ENCODE data around the gene AGBL3. TPM values are rescaled to one million over a fixed set of nuclear protein-coding genes. Genes with fewer than 3 reads are reported as not detected.

AGBL3 gene
- total and polyA plus RNA-seq, 9 of the 15 experiments (the other 6 are each of a cell fraction or from before 2014, with no cell fraction given) = 0.54 to 2.9 (median 1.7) TPM

DNA sequence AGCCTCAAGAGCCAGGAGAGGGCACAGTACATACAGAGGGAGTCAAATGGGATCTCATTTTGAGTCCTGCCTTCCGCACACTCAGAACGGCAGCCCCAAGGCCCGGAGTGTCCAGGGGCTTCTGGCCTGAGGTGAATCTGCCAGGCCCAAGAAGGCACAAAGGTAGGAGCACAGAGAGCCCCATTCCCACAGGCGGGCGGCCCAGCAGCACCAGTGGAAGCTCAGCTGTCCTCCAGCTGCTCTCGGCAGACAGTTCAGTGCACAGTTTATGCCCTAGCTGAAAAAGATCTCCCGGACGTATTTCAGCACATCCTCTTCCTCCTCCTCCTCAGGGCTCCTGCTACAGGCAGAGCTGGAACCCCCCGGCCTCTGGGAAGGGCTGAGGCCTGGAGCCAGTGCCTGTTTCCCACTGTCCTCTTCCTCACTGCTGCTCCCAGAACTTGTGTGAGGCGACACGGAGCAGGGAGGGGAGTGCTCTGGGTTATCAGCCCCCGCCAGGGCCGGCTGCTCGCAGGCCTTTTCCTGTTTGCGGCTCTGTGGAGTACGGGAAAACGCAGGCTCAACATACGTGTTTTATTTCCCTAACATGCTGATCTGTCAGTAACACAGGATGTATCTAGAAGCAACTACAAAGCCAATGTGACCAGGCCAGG, 180.2 kb downstream of the AGBL3 start:
- CTCF ChIA-PET (ENCODE audit: low intra/inter-chr PET ratio) = no interaction called here
- Histone ChIP-seq H3K27ac (ENCODE audit: extremely low read depth, low read depth, low read length) (no peak overlapping the region), H3K36me3 (ENCODE audit: control insufficient read depth, insufficient read depth, low read length) (peaks cover 53% of the 10 kb centered on the region), H3K27me3 (ENCODE audit: control insufficient read depth in 2 of 2, insufficient read depth in 2 of 2, low read length in 2 of 2) (no peaks in the 10 kb centered on the region), H3K79me2 (ENCODE audit: control insufficient read depth, insufficient read depth, low read length) (peaks cover 33% of the 10 kb centered on the region), H3K4me1 (replicated peaks in 1 of 2; ENCODE audit: control insufficient read depth in 2 of 2, insufficient read depth in 2 of 2, low read length in 2 of 2) (peaks cover 19 to 34% of the 10 kb centered on the region in 2 experiments), H3K4me2 (ENCODE audit: insufficient read depth, low read length) (no peak overlapping the region), H3K9ac (ENCODE audit: insufficient read depth in 1 of 2, low read depth in 2 of 2, low read length in 2 of 2) (no peak overlapping the region), H3K4me3 (no peak overlapping the region), H4K20me1 (replicated peaks; ENCODE audit: control insufficient read depth, insufficient read depth, low read length) (0 out of 2 replicates have a peak, but pooled peaks cover 5% of the 10 kb centered on the region), H2AFZ (ENCODE audit: low read depth, low read length) (no peak overlapping the region), H3K9me1 (ENCODE audit: control insufficient read depth, insufficient read depth, low read length) (no peaks in the 10 kb centered on the region), H3K9me3 (replicated peaks; ENCODE audit: control insufficient read depth, insufficient read depth, low read depth, low read length) (peaks cover 17% of the 10 kb centered on the region)
- FAIRE-seq (no peak), DNase-seq (ENCODE audit: extremely low read depth in 1 of 4, low spot score in 3 of 4) (no peak), ATAC-seq (no peak)
- WGBS (ENCODE audit: insufficient coverage, low coverage, missing lambda C conversion rate) = 92% methylated on average over 18 of the region's 18 CpGs
- in situ Hi-C loops (cut with MboI) (no loop called here), intact Hi-C loops (cut with micrococcal nuclease) (no loop called here)
- no TSS peak for BruUV-seq (replicated peaks)
- no peak for TF ChIP-seq HNRNPH1 (optimal IDR thresholded peaks at IDR 0.05; ENCODE audit: low read depth, low read length)
- TF ChIP-seq POLR2G (IDR thresholded peaks at IDR 0.05; ENCODE audit: low read depth, low read length) = peak; percentile 56
- TF ChIP-seq RBFOX2 (IDR thresholded peaks at IDR 0.05; ENCODE audit: low read depth, low read length) = peak; percentile 57
- POLR2A ChIA-PET = interaction anchor here (1.2 kb wide), 1 partner anchor 24 kb away, joined by 3 read pairs; no protein-coding TSS in a partner anchor

DNA sequence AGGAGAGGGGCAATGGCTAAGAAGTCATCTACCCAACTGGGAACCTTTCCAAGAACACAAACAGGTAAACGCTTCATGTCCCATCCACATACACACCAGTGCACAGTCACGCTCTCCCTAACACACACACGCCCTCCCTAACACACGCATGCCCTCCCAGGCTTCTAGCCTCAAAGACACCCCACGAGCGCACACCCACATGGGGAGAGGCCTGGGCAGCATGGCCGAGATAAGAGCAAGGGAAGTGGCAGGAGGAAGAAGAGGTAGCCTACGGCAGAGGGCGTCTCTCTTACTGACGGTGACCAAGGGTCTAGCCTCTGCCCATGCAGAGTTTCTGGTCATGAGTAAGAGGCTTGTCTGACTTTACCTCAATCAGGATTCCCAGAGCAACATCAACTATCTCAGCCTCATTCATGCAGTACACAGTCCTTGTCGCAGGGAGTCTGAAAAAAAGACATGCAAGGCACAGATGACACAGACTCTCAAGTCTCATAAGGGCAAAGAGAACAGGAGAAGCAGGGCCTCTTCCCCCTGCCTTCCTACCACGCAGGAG, 181.1 kb downstream of the AGBL3 start:
- ChIA-PET POLR2A (interaction anchor here (0.6 to 0.8 kb wide), 2 partner anchors 9 to 752 kb away, joined by 3 to 4 read pairs; no protein-coding TSS in a partner anchor), CTCF (ENCODE audit: low intra/inter-chr PET ratio) (no interaction called here)
- no peak for FAIRE-seq
- 94% methylated on average over 12 of the region's 12 CpGs for WGBS (ENCODE audit: insufficient coverage, low coverage, missing lambda C conversion rate)
- H3K4me2 ChIP-seq (ENCODE audit: insufficient read depth, low read length) = no peak overlapping the region
- H4K20me1 ChIP-seq (replicated peaks; ENCODE audit: control insufficient read depth, insufficient read depth, low read length) = 0 out of 2 replicates have a peak, but pooled peaks cover 5% of the 10 kb centered on the region
- no peaks in the 10 kb centered on the region for H3K27me3 ChIP-seq (ENCODE audit: control insufficient read depth in 2 of 2, insufficient read depth in 2 of 2, low read length in 2 of 2)
- intact Hi-C loops (cut with micrococcal nuclease) (no loop called here), in situ Hi-C loops (cut with MboI) (no loop called here)
- peak overlapping the region in 1 of 2 experiments; percentile 56; a peak in 1 of 4 replicates for H3K9ac ChIP-seq (ENCODE audit: insufficient read depth in 1 of 2, low read depth in 2 of 2, low read length in 2 of 2)
- TF ChIP-seq POLR2G (IDR thresholded peaks at IDR 0.05; ENCODE audit: low read depth, low read length) (0 out of 2 replicates have a peak, but pooled peaks have one; percentile 19), KDM5B (IDR thresholded peaks at IDR 0.05; ENCODE audit: insufficient replicate concordance, low read depth, low read length) (peak; percentile 37)
- TF ChIP-seq, protein P1, sequence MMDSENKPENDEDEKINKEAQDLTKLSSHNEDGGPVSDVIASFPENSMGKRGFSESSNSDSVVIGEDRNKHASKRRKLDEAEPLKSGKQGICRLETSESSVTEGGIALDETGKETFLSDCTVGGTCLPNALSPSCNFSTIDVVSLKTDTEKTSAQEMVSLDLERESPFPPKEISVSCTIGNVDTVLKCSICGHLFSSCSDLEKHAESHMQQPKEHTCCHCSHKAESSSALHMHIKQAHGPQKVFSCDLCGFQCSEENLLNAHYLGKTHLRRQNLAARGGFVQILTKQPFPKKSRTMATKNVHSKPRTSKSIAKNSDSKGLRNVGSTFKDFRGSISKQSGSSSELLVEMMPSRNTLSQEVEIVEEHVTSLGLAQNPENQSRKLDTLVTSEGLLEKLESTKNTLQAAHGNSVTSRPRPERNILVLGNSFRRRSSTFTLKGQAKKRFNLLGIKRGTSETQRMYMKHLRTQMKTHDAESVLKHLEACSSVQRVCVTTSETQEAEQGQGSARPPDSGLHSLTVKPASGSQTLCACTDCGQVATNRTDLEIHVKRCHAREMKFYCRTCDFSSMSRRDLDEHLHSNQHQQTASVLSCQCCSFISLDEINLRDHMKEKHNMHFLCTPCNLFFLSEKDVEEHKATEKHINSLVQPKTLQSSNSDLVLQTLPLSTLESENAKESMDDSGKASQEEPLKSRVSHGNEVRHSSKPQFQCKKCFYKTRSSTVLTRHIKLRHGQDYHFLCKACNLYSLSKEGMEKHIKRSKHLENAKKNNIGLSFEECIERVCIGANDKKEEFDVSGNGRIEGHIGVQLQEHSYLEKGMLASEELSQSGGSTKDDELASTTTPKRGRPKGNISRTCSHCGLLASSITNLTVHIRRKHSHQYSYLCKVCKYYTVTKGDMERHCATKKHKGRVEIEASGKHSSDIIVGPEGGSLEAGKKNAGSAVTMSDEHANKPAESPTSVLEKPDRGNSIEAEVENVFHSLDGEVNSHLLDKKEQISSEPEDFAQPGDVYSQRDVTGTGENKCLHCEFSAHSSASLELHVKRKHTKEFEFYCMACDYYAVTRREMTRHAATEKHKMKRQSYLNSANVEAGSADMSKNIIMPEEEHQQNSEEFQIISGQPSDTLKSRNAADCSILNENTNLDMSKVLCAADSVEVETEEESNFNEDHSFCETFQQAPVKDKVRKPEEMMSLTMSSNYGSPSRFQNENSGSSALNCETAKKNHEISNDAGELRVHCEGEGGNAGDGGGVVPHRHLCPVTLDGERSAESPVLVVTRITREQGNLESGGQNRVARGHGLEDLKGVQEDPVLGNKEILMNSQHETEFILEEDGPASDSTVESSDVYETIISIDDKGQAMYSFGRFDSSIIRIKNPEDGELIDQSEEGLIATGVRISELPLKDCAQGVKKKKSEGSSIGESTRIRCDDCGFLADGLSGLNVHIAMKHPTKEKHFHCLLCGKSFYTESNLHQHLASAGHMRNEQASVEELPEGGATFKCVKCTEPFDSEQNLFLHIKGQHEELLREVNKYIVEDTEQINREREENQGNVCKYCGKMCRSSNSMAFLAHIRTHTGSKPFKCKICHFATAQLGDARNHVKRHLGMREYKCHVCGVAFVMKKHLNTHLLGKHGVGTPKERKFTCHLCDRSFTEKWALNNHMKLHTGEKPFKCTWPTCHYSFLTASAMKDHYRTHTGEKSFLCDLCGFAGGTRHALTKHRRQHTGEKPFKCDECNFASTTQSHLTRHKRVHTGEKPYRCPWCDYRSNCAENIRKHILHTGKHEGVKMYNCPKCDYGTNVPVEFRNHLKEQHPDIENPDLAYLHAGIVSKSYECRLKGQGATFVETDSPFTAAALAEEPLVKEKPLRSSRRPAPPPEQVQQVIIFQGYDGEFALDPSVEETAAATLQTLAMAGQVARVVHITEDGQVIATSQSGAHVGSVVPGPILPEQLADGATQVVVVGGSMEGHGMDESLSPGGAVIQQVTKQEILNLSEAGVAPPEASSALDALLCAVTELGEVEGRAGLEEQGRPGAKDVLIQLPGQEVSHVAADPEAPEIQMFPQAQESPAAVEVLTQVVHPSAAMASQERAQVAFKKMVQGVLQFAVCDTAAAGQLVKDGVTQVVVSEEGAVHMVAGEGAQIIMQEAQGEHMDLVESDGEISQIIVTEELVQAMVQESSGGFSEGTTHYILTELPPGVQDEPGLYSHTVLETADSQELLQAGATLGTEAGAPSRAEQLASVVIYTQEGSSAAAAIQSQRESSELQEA (IDR thresholded peaks at IDR 0.05; ENCODE audit: low read depth) = no peak
- BruUV-seq (replicated peaks) = no TSS peak
- H3K4me1 ChIP-seq (replicated peaks in 1 of 2; ENCODE audit: control insufficient read depth in 2 of 2, insufficient read depth in 2 of 2, low read length in 2 of 2) = peaks cover 15 to 30% of the 10 kb centered on the region in 2 experiments; a peak in 4 of 5 replicates
- H3K4me3 ChIP-seq = no peak overlapping the region
- peaks cover 33% of the 10 kb centered on the region for H3K79me2 ChIP-seq (ENCODE audit: control insufficient read depth, insufficient read depth, low read length)
- no peak overlapping the region; the same call in 2 of the 3 replicates for H3K27ac ChIP-seq (ENCODE audit: extremely low read depth, low read depth, low read length)
- no peak for ATAC-seq
- peaks cover 8% of the 10 kb centered on the region for H3K9me3 ChIP-seq (replicated peaks; ENCODE audit: control insufficient read depth, insufficient read depth, low read depth, low read length)
- no peak for DNase-seq (ENCODE audit: extremely low read depth in 1 of 4, low spot score in 3 of 4)
- peaks cover 53% of the 10 kb centered on the region for H3K36me3 ChIP-seq (ENCODE audit: control insufficient read depth, insufficient read depth, low read length)
- H2AFZ ChIP-seq (ENCODE audit: low read depth, low read length) = no peak overlapping the region
- H3K9me1 ChIP-seq (ENCODE audit: control insufficient read depth, insufficient read depth, low read length) = no peaks in the 10 kb centered on the region
